GM12878 (cell line): ENCODE results near the gene CTRB2. TPM values are rescaled to one million over a fixed set of nuclear protein-coding genes. Genes with fewer than 3 reads are reported as not detected.
A peak's percentile ranks its signal among the peaks of the same experiment; 100 is the strongest.

Experiments used
- ATAC-seq: fragments of 200-7000 bp; cut with Tn5 transposase; 3 replicates; pipeline ENCODE4 v1.9.1; 2020; ENCODE audit warnings: mild to moderate bottlenecking, moderate library complexity
- BruUV-seq: library from RNA; stranded (reverse); fragments of 400-500 nt; replicated peaks from 2 replicates; lab custom pipeline; 2021; lab: Mats Ljungman, UMichigan
- CTCF ChIA-PET: fragments of 300-600 bp; sonication (Branson Sonifier 250); formaldehyde crosslinking; extraction: SDS; loops from one replicate; lab custom pipeline; 2021; ENCODE audit warnings: inconsistent platforms; lab: Yijun Ruan, JAX
- POLR2A ChIA-PET: fragments of 350-600 bp; formaldehyde crosslinking; extraction: SDS; loops from one replicate; lab custom pipeline; 2021; ENCODE audit warnings: inconsistent platforms; lab: Charles Lee
- RAD21 ChIA-PET: fragments of 300-600 bp; sonication (Branson Sonifier 250); formaldehyde crosslinking; loops from one replicate; lab custom pipeline; 2023; ENCODE audit warnings: antibody characterized with exemption; ENCODE audit not compliant: unreplicated experiment; lab: Charles Lee
- SMC1A ChIA-PET: fragments of 300-600 bp; sonication (Branson Sonifier 250); formaldehyde crosslinking; loops from one replicate; lab custom pipeline; 2023; ENCODE audit not compliant: unreplicated experiment, uncharacterized antibody; lab: Charles Lee
- DNase-seq: peaks from one replicate; pipeline ENCODE4 v3.0.0-alpha.2; 2011; ENCODE audit warnings: low read depth, low spot score
- FAIRE-seq: peaks from 3 replicates; lab custom pipeline; 2011; peaks lifted over from hg19 to GRCh38; lab: Jason Lieb, UNC
- H2AFZ ChIP-seq: 2 replicates; pipeline ENCODE4 v1.6.0; 2011; ENCODE audit warnings: low read depth, low read length, control low read depth; ENCODE audit not compliant: control insufficient read depth
- H3K27ac ChIP-seq: 2 replicates; pipeline ENCODE4 v1.5.1; 2011; ENCODE audit warnings: control low read depth; ENCODE audit not compliant: control insufficient read depth, insufficient read depth
- H3K27me3 ChIP-seq, 2 experiments: replicated peaks in 1 of 2; 2 replicates each; pipeline versions ENCODE4 v1.6.0 to v1.6.1; 2011; ENCODE audit warnings: low read length in 1 of 2; ENCODE audit not compliant: control insufficient read depth in 2 of 2, insufficient read depth in 2 of 2
- H3K36me3 ChIP-seq, 2 experiments: 2 replicates each; pipeline ENCODE4 v1.5.1; 2011; ENCODE audit warnings: low read length in 1 of 2; ENCODE audit not compliant: control insufficient read depth in 2 of 2, insufficient read depth in 2 of 2
- H3K4me1 ChIP-seq: 2 replicates; pipeline ENCODE4 v1.6.1; 2011; ENCODE audit warnings: mild to moderate bottlenecking, low read length, moderate library complexity, mixed read lengths; ENCODE audit not compliant: control insufficient read depth, insufficient read depth
- H3K4me2 ChIP-seq: 2 replicates; pipeline ENCODE4 v1.6.0; 2011; ENCODE audit warnings: control low read depth; ENCODE audit not compliant: control insufficient read depth, insufficient read depth
- H3K4me3 ChIP-seq: fragments of 200-600 bp; sonication (generic); 2 replicates; pipeline ENCODE4 v1.5.1; 2016
- H3K79me2 ChIP-seq: 2 replicates; pipeline ENCODE4 v1.6.0; 2011; ENCODE audit warnings: low read length; ENCODE audit not compliant: control insufficient read depth, insufficient read depth
- H3K9ac ChIP-seq: 2 replicates; pipeline ENCODE4 v1.8.0; 2011; ENCODE audit warnings: low read length, control low read depth, mixed read lengths; ENCODE audit not compliant: control insufficient read depth, insufficient read depth
- H3K9me3 ChIP-seq: replicated peaks from 3 replicates; pipeline ENCODE4 v1.5.1; 2011; ENCODE audit warnings: mild to moderate bottlenecking, low read length; ENCODE audit not compliant: control insufficient read depth, insufficient read depth
- H4K20me1 ChIP-seq: 2 replicates; pipeline ENCODE4 v1.6.0; 2011; ENCODE audit not compliant: control insufficient read depth, insufficient read depth
- ATF7 ChIP-seq: fragments of 450-650 bp; IDR thresholded peaks from 2 replicates; pipeline ENCODE4 v1.6.1; 2016; ENCODE audit warnings: low read depth, mild to moderate bottlenecking
- CBX5 ChIP-seq: sonication (generic); IDR thresholded peaks from 2 replicates; pipeline ENCODE4 v1.6.1; 2016; ENCODE audit warnings: low read depth, moderate library complexity, mild to moderate bottlenecking, inconsistent platforms
- IKZF1 ChIP-seq: fragments of 450-650 bp; conservative IDR thresholded peaks from 2 replicates; pipeline ENCODE4 v1.6.1; 2017; ENCODE audit warnings: antibody characterized with exemption, mild to moderate bottlenecking
- IRF4 ChIP-seq: IDR thresholded peaks from 2 replicates; pipeline ENCODE4 v1.6.1; 2011; ENCODE audit warnings: low read depth, low read length
- JUNB ChIP-seq: IDR thresholded peaks from 2 replicates; pipeline ENCODE4 v1.6.1; 2016; ENCODE audit warnings: antibody characterized with exemption, mild to moderate bottlenecking
- MTA2 ChIP-seq: fragments of 450-650 bp; IDR thresholded peaks from 2 replicates; pipeline ENCODE4 v1.6.1; 2016; ENCODE audit warnings: low read depth, mild to moderate bottlenecking, moderate library complexity
- NFIC ChIP-seq: IDR thresholded peaks from 2 replicates; pipeline ENCODE4 v1.6.1; 2012; ENCODE audit warnings: low read depth, mild to moderate bottlenecking, inconsistent platforms, low read length, moderate library complexity
- NR2F1 ChIP-seq: fragments of 450-650 bp; conservative IDR thresholded peaks from 2 replicates; pipeline ENCODE4 v1.6.1; 2017; ENCODE audit warnings: mild to moderate bottlenecking
- NRF1 ChIP-seq: conservative IDR thresholded peaks from 2 replicates; pipeline ENCODE4 v1.6.1; 2011; ENCODE audit warnings: mild to moderate bottlenecking, low read depth, low read length, improper control_type of control experiment
- RELB ChIP-seq: fragments of 450-650 bp; IDR thresholded peaks from 2 replicates; pipeline ENCODE4 v1.6.1; 2017; ENCODE audit warnings: low read depth, mild to moderate bottlenecking, moderate library complexity
- SPI1 ChIP-seq: IDR thresholded peaks from 2 replicates; pipeline ENCODE4 v1.6.1; 2011; ENCODE audit warnings: low read depth, mild to moderate bottlenecking, low read length, moderate library complexity, borderline replicate concordance; ENCODE audit not compliant: insufficient read depth
- WGBS: methylation state at CpG from one replicate; pipeline ENCODE4 v1.1.6; 2016; ENCODE audit warnings: low lambda C conversion rate; ENCODE audit not compliant: insufficient replicate concordance, insufficient coverage; ENCODE audit errors: missing lambda C conversion rate; 5-methylcytosine and 5-hydroxymethylcytosine counted together
- in situ Hi-C: fragments of 300-500 bp; cut with MboI; formaldehyde crosslinking; loops from 9 replicates; pipeline ENCODE4 v1.14.3; 2018; ENCODE audit warnings: mixed read lengths
- intact Hi-C: fragments of 100-400 bp; cut with micrococcal nuclease; formaldehyde crosslinking; loops from one replicate; pipeline ENCODE4 v1.14.2; 2022; ENCODE audit not compliant: unreplicated experiment
- polyA plus RNA-seq, 11 experiments: library from polyadenylated mRNA; depleted of rRNA in 4 of 11; unstranded in 6 of 11; stranded (reverse) in 5 of 11; fragments of >200 nt; fragmentation: Nextera tagmentation in 4 of 11; fragmentation: Illumina TruSeq in 1 of 11; extraction: Ambion mirVana in 4 of 11; extraction: Trizol in 1 of 11; gene quantifications; 1 replicate in 1 of 11; 2 replicates in 10 of 11; pipeline versions ENCODE4 v1.2.1 to v1.2.3, GENCODE V29; 2011 to 2016; ENCODE audit warnings: inconsistent platforms in 2 of 11, missing spikeins in 2 of 11, low read depth in 1 of 11
- total RNA-seq, 4 experiments: library from RNA; depleted of rRNA in 3 of 4; stranded (reverse); fragments of >200 nt in 3 of 4; fragmentation: Illumina TruSeq in 1 of 4; extraction: Trizol in 1 of 4; gene quantifications; 2 replicates each; pipeline versions ENCODE4 v1.2.1 to v1.2.3, GENCODE V29; 2013 to 2021
- TF ChIP-seq, protein P1 (sequence below): fragments of 450-650 bp; IDR thresholded peaks from 2 replicates; pipeline ENCODE4 v1.6.1; 2017; ENCODE audit warnings: mild to moderate bottlenecking

Gene CTRB2
- total and polyA plus RNA-seq, 10 of the 15 experiments (the other 5 are each of a cell fraction or from before 2014, with no cell fraction given), result 9.4 TPM; not detected in 9

DNA sequence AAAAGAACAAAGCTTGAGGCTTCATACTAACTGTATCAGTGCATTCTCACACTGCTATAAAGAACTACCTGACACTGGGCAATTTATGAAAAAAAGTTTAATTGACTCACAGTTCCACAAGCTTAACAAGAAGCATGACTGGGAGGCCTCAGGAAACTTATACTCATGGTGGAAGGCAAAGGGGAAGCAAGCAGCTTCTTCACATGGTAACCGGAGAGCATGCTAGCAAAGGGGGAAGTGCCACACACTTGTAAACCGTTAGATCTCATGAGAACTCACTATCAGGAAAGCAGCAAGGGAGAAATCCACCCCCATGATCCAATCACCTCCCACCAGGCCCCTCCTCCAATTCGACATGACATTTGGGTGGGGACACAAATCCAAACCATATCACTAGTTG, 25.3 kb downstream of the CTRB2 start:
- TF ChIP-seq NRF1 (no peak), SPI1 (peak; percentile 43; the same call in 1 of the 2 replicates)
- in situ Hi-C loops (no loop called here), intact Hi-C loops (loop anchor here (2.0 kb wide), 1 partner anchor 25 kb away; no protein-coding TSS in a partner anchor)
- SMC1A ChIA-PET, result no interaction called here
- CTCF ChIA-PET, result interaction anchor here (1.4 kb wide), 1 partner anchor 319 kb away, joined by 7 read pairs; no protein-coding TSS in a partner anchor
- H3K4me1 ChIP-seq, result no peaks in the 10 kb centered on the region; the same call in 1 of the 2 replicates
- POLR2A ChIA-PET, result no interaction called here
- RAD21 ChIA-PET, result interaction anchor here (0.6 kb wide), 1 partner anchor 38 kb away, joined by 3 read pairs; no protein-coding TSS in a partner anchor
- no peaks in the 10 kb centered on the region for H3K36me3 ChIP-seq
- no TSS peak for BruUV-seq
- DNase-seq (no peak), FAIRE-seq (no peak), ATAC-seq (no peak)
- 0% methylated on average over 3 of the region's 3 CpGs for WGBS
- H3K27me3 ChIP-seq, result no peaks in the 10 kb centered on the region
- no peaks in the 10 kb centered on the region for H3K79me2 ChIP-seq
- H3K27ac ChIP-seq, result no peak overlapping the region
- no peak overlapping the region for H3K4me2 ChIP-seq
- peaks cover 4% of the 10 kb centered on the region; the same call in 2 of the 3 replicates for H3K9me3 ChIP-seq
- no peak overlapping the region for H3K9ac ChIP-seq
- no peaks in the 10 kb centered on the region for H4K20me1 ChIP-seq
- no peak overlapping the region for H3K4me3 ChIP-seq
- H2AFZ ChIP-seq, result no peak overlapping the region

- ChIA-PET POLR2A (no interaction called here), CTCF (interaction anchor here (1.2 kb wide), 1 partner anchor 20 kb away, joined by 3 read pairs; no protein-coding TSS in a partner anchor), SMC1A (no interaction called here), RAD21 (no interaction called here)
- intact Hi-C loops, result no loop called here
- no peak overlapping the region; the same call in 1 of the 2 replicates for H2AFZ ChIP-seq
- DNase-seq (no peak), ATAC-seq (peak; percentile 85), FAIRE-seq (no peak)
- WGBS, result 45% methylated on average over 6 of the region's 6 CpGs
- H3K4me2 ChIP-seq, result peak overlapping the region; percentile 24; the same call in 1 of the 2 replicates
- no peaks in the 10 kb centered on the region for H4K20me1 ChIP-seq
- H3K27me3 ChIP-seq, result no peaks in the 10 kb centered on the region
- in situ Hi-C loops, result no loop called here
- H3K4me1 ChIP-seq, result no peaks in the 10 kb centered on the region; the same call in 1 of the 2 replicates
- peak overlapping the region; percentile 29; the same call in 1 of the 2 replicates for H3K4me3 ChIP-seq
- H3K36me3 ChIP-seq, result no peaks in the 10 kb centered on the region
- H3K9me3 ChIP-seq, result peaks cover 17% of the 10 kb centered on the region; the same call in 2 of the 3 replicates
- no peak overlapping the region for H3K9ac ChIP-seq
- no peaks in the 10 kb centered on the region for H3K79me2 ChIP-seq
- no peak overlapping the region for H3K27ac ChIP-seq
- BruUV-seq, result no TSS peak
- TF ChIP-seq, protein P1, sequence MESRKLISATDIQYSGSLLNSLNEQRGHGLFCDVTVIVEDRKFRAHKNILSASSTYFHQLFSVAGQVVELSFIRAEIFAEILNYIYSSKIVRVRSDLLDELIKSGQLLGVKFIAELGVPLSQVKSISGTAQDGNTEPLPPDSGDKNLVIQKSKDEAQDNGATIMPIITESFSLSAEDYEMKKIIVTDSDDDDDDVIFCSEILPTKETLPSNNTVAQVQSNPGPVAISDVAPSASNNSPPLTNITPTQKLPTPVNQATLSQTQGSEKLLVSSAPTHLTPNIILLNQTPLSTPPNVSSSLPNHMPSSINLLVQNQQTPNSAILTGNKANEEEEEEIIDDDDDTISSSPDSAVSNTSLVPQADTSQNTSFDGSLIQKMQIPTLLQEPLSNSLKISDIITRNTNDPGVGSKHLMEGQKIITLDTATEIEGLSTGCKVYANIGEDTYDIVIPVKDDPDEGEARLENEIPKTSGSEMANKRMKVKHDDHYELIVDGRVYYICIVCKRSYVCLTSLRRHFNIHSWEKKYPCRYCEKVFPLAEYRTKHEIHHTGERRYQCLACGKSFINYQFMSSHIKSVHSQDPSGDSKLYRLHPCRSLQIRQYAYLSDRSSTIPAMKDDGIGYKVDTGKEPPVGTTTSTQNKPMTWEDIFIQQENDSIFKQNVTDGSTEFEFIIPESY, result no peak
- TF ChIP-seq IKZF1 (0 out of 2 replicates have a peak, but pooled peaks have one; percentile 25), ATF7 (0 out of 2 replicates have a peak, but pooled peaks have one; percentile 16), JUNB (peak; percentile 62), NFIC (peak; percentile 29; the same call in 1 of the 2 replicates), SPI1 (peak; percentile 64; the same call in 1 of the 2 replicates), NR2F1 (no peak), RELB (0 out of 2 replicates have a peak, but pooled peaks have one; percentile 23), CBX5 (0 out of 2 replicates have a peak, but pooled peaks have one; percentile 25), MTA2 (peak; percentile 74), IRF4 (peak; percentile 43; the same call in 1 of the 2 replicates)
Measured at GRCh38 chr16:75179208-75179607, 27.8 kb downstream of the CTRB2 start.
